Measurements from ENCODE around the gene HSPA1A.

GRCh38 chr6:31858707-31859106, 43.4 kb downstream of the HSPA1A start:
- TF ChIP-seq EZH2 (IDR thresholded peaks at IDR 0.05; ENCODE audit: low read length) = no peak
- no peak for TF ChIP-seq CTCF (optimal IDR thresholded peaks at IDR 0.05 in 1 of 3, IDR thresholded peaks at IDR 0.05 in 1 of 3, conservative IDR thresholded peaks at IDR 0.05 in 1 of 3; ENCODE audit: extremely low read depth in 1 of 3, insufficient read depth in 2 of 3, low read length in 3 of 3)
